Vagina (tissue), 2 donors: ENCODE data around the gene EVPLL.
"Not testable (repeated sequence)": the region's sequence is repeated elsewhere in the genome, so short reads cannot be mapped to it uniquely, and the experiment has no call there.

ENCODE experiments used
- CTCF ChIP-seq, 3 experiments: fragments of 450-650 bp in 2 of 3; fragments of 200-600 bp in 1 of 3; sonication (generic) in 1 of 3; IDR thresholded peaks; one replicate each; pipeline ENCODE4 v1.5.1; 2017 to 2019; ENCODE audit warnings: antibody characterized with exemption in 3 of 3, mild to moderate bottlenecking in 2 of 3, moderate library complexity in 2 of 3
- POLR2A ChIP-seq, 2 donors: fragments of 450-650 bp; IDR thresholded peaks; one replicate each; pipeline ENCODE4 v1.6.1; 2017; ENCODE audit warnings: antibody characterized with exemption in 2 of 2, mild to moderate bottlenecking in 2 of 2, moderate library complexity in 2 of 2
- POLR2AphosphoS5 ChIP-seq, 2 donors: sonication (generic); formaldehyde crosslinking; IDR thresholded peaks; one replicate each; pipeline ENCODE4 v1.9.0; 2017; ENCODE audit warnings: antibody characterized with exemption in 2 of 2, mild to moderate bottlenecking in 2 of 2, low read depth in 1 of 2; ENCODE audit not compliant: insufficient read depth in 1 of 2

GRCh38 chr17:18338158-18338557 lies 39.4 kb upstream of the EVPLL start:
- not testable (repeated sequence) for TF ChIP-seq POLR2AphosphoS5 (IDR thresholded peaks at IDR 0.05; ENCODE audit: insufficient read depth in 1 of 2, low read depth in 1 of 2); CTCF (IDR thresholded peaks at IDR 0.05); POLR2A (IDR thresholded peaks at IDR 0.05)
